ENCODE results near the gene ATG13. TPM values are rescaled to one million over a fixed set of nuclear protein-coding genes. Genes with fewer than 3 reads are reported as not detected.

The ATG13 gene
- total RNA-seq, 4 donors from 2014 or later, result 113 to 203 (median 139) TPM

DNA sequence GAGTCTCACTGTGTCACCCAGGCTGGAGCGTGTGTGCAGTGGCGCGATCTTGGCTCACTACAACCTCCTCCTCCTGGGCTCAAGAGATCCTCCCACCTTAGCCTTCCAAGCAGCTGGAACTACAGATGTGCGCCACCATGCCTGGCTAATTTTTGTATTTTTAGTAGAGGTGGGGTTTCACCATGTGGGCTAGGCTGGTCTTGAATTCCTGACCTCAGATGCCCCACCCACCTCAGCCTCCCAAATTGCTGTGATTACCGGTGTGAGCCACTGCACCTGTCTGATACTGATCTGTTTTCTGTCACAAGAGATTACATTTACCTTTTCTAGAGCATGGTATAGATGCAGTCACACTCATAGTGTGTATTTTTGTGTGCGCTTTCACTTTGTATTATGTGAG lies 11.6 kb downstream of the ATG13 start:
- no peak for DNase-seq (ENCODE audit: low spot score in 2 of 2)
- 71 to 81% methylated on average over 6 of the region's 6 CpGs for WGBS, 2 donors
- peaks cover 0 to 8% (median 0%) of the 10 kb centered on the region in 4 donors for H3K4me1 ChIP-seq
- H3K4me3 ChIP-seq, result no peak overlapping the region
- peaks cover 0 to 81% (median 0%) of the 10 kb centered on the region in 3 donors for H3K36me3 ChIP-seq
- H3K9me3 ChIP-seq, result no peaks in the 10 kb centered on the region
- TF ChIP-seq EP300 (IDR thresholded peaks at IDR 0.05), result no peak
- TF ChIP-seq, protein P1, sequence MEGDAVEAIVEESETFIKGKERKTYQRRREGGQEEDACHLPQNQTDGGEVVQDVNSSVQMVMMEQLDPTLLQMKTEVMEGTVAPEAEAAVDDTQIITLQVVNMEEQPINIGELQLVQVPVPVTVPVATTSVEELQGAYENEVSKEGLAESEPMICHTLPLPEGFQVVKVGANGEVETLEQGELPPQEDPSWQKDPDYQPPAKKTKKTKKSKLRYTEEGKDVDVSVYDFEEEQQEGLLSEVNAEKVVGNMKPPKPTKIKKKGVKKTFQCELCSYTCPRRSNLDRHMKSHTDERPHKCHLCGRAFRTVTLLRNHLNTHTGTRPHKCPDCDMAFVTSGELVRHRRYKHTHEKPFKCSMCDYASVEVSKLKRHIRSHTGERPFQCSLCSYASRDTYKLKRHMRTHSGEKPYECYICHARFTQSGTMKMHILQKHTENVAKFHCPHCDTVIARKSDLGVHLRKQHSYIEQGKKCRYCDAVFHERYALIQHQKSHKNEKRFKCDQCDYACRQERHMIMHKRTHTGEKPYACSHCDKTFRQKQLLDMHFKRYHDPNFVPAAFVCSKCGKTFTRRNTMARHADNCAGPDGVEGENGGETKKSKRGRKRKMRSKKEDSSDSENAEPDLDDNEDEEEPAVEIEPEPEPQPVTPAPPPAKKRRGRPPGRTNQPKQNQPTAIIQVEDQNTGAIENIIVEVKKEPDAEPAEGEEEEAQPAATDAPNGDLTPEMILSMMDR (IDR thresholded peaks at IDR 0.05), result no peak
- no peak for TF ChIP-seq POLR2A (IDR thresholded peaks at IDR 0.05)
- H3K27me3 ChIP-seq, result no peaks in the 10 kb centered on the region
- peak overlapping the region in 1 of 4 donors; percentile 1 for H3K27ac ChIP-seq

GRCh38 chr11:46630237-46630636 lies 12.9 kb downstream of the ATG13 start:
- Histone ChIP-seq H3K27ac (no peak overlapping the region), H3K4me3 (no peak overlapping the region), H3K36me3 (peaks cover 0 to 77% (median 0%) of the 10 kb centered on the region in 3 donors), H3K9me3 (no peaks in the 10 kb centered on the region), H3K27me3 (no peaks in the 10 kb centered on the region), H3K4me1 (peaks cover 0 to 12% (median 0%) of the 10 kb centered on the region in 4 donors)
- no peak for DNase-seq (ENCODE audit: low spot score in 2 of 2)
- TF ChIP-seq POLR2A (IDR thresholded peaks at IDR 0.05) (no peak), EP300 (IDR thresholded peaks at IDR 0.05) (no peak)
- TF ChIP-seq, protein P1 (IDR thresholded peaks at IDR 0.05), result no peak
- WGBS, 2 donors, result 100% methylated on average over 1 of the region's 1 CpG

DNA sequence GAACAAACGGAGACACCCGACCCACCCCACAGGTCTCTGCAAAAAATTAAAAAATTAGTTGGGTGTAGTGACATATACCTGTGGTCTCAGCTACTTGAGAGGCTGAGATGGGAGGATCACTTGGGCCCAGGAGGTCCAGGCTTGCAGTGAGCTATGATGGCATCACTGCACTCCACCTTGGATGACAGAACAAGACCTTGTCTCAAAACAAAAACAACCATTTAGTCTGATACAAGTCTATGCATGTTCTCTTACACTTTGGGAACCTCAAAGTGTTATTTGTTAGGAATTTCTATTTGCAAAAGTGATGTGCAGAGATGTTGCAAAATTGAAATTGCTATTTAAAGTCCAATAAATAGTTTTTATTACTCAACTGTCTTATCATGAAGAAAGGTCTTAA lies 14.3 kb downstream of the ATG13 start:
- Histone ChIP-seq H3K4me1 (peaks cover 0 to 19% (median 3%) of the 10 kb centered on the region in 4 donors), H3K36me3 (peaks cover 0 to 71% (median 0%) of the 10 kb centered on the region in 3 donors), H3K27me3 (no peaks in the 10 kb centered on the region), H3K27ac (no peak overlapping the region), H3K9me3 (no peaks in the 10 kb centered on the region), H3K4me3 (no peak overlapping the region)
- DNase-seq (ENCODE audit: low spot score in 2 of 2), result no peak
- TF ChIP-seq EP300 (IDR thresholded peaks at IDR 0.05) (no peak), POLR2A (IDR thresholded peaks at IDR 0.05) (no peak)
- TF ChIP-seq, protein P1 (IDR thresholded peaks at IDR 0.05), result no peak
- 82 to 97% methylated on average over 2 of the region's 2 CpGs for WGBS, 2 donors

GRCh38 chr11:46632502-46632901 lies 15.1 kb downstream of the ATG13 start:
- no peak for DNase-seq (ENCODE audit: low spot score in 2 of 2)
- Histone ChIP-seq H3K27ac (no peak overlapping the region), H3K4me3 (no peak overlapping the region), H3K9me3 (no peaks in the 10 kb centered on the region), H3K36me3 (peaks cover 0 to 63% (median 0%) of the 10 kb centered on the region in 3 donors), H3K27me3 (no peaks in the 10 kb centered on the region), H3K4me1 (peaks cover 0 to 19% (median 3%) of the 10 kb centered on the region in 4 donors)
- WGBS, 2 donors, result 92 to 97% methylated on average over 1 of the region's 1 CpG
- TF ChIP-seq POLR2A (IDR thresholded peaks at IDR 0.05) (no peak), EP300 (IDR thresholded peaks at IDR 0.05) (no peak)
- TF ChIP-seq, protein P1 (IDR thresholded peaks at IDR 0.05), result no peak

GRCh38 chr11:46633291-46634217 lies 16.2 kb downstream of the ATG13 start:
- H3K4me1 ChIP-seq, result peaks cover 0 to 18% (median 3%) of the 10 kb centered on the region in 4 donors
- peaks cover 0 to 71% (median 0%) of the 10 kb centered on the region in 3 donors for H3K36me3 ChIP-seq
- no peak for DNase-seq (ENCODE audit: low spot score in 2 of 2)
- TF ChIP-seq, protein P1 (IDR thresholded peaks at IDR 0.05), result no peak
- TF ChIP-seq POLR2A (IDR thresholded peaks at IDR 0.05) (no peak), EP300 (IDR thresholded peaks at IDR 0.05) (no peak)
- H3K27ac ChIP-seq, result no peak overlapping the region
- 92 to 93% methylated on average over 22 of the region's 22 CpGs for WGBS, 2 donors
- no peak overlapping the region for H3K4me3 ChIP-seq
- H3K27me3 ChIP-seq, result no peaks in the 10 kb centered on the region
- H3K9me3 ChIP-seq, result no peaks in the 10 kb centered on the region
